GM18511 (cell line): ENCODE measurements around the gene CACNA2D3.
"Not testable (repeated sequence)": the region's sequence is repeated elsewhere in the genome, so short reads cannot be mapped to it uniquely, and the experiment has no call there.

Source experiments
- ATAC-seq: cut with Tn5 transposase; IDR thresholded peaks from one replicate; pipeline ENCODE4 v1.9.1; 2021; ENCODE audit warnings: mild to moderate bottlenecking, moderate library complexity; ENCODE audit not compliant: unreplicated experiment

CACNA2D3 gene

GRCh38 chr3:54968546-54969172 lies 846.3 kb downstream of the CACNA2D3 start:
- ATAC-seq: no peak

GRCh38 chr3:54969652-54970051 lies 847.3 kb downstream of the CACNA2D3 start:
- ATAC-seq: no peak

- no peak for ATAC-seq
Measured at GRCh38 chr3:54970895-54971294, 848.5 kb downstream of the CACNA2D3 start.

- ATAC-seq: no peak
Measured at GRCh38 chr3:54977439-54977838, 855.1 kb downstream of the CACNA2D3 start.

- not testable (repeated sequence) for ATAC-seq
Measured at GRCh38 chr3:54977946-54978345, 855.6 kb downstream of the CACNA2D3 start.

GRCh38 chr3:54982807-54983206 lies 860.5 kb downstream of the CACNA2D3 start:
- ATAC-seq: no peak

GRCh38 chr3:54983266-54984099 lies 861.1 kb downstream of the CACNA2D3 start:
- ATAC-seq: no peak

- ATAC-seq: no peak
Measured at GRCh38 chr3:54985856-54986255, 863.5 kb downstream of the CACNA2D3 start.

GRCh38 chr3:54986294-54986693 lies 863.9 kb downstream of the CACNA2D3 start:
- ATAC-seq: no peak

GRCh38 chr3:54987719-54988118 lies 865.4 kb downstream of the CACNA2D3 start:
- no peak for ATAC-seq

- no peak for ATAC-seq
Measured at GRCh38 chr3:54988302-54988837, 866.0 kb downstream of the CACNA2D3 start.

GRCh38 chr3:54988838-54989630 lies 866.7 kb downstream of the CACNA2D3 start:
- ATAC-seq: no peak

GRCh38 chr3:54994111-54994513 lies 871.8 kb downstream of the CACNA2D3 start:
- no peak for ATAC-seq

- ATAC-seq: no peak
Measured at GRCh38 chr3:54999159-54999558, 876.8 kb downstream of the CACNA2D3 start.

GRCh38 chr3:54999811-55000210 lies 877.5 kb downstream of the CACNA2D3 start:
- no peak for ATAC-seq

GRCh38 chr3:55000546-55000945 lies 878.2 kb downstream of the CACNA2D3 start:
- no peak for ATAC-seq

- no peak for ATAC-seq
Measured at GRCh38 chr3:55000953-55001352, 878.6 kb downstream of the CACNA2D3 start.

GRCh38 chr3:55002416-55002930 lies 880.1 kb downstream of the CACNA2D3 start:
- ATAC-seq: no peak

GRCh38 chr3:55006244-55006676 lies 883.9 kb downstream of the CACNA2D3 start:
- ATAC-seq: no peak

- no peak for ATAC-seq
Measured at GRCh38 chr3:55007971-55008370, 885.6 kb downstream of the CACNA2D3 start.

GRCh38 chr3:55009372-55009771 lies 887.0 kb downstream of the CACNA2D3 start:
- ATAC-seq: no peak
